ENCODE results near the gene CXCL8. TPM values are rescaled to one million over a fixed set of nuclear protein-coding genes. Genes with fewer than 3 reads are reported as not detected.

Gene CXCL8
- polyA plus RNA-seq, 1 donor from 2014 or later = not detected

- Histone ChIP-seq H3K9me3 (ENCODE audit: low read length) (no peaks in the 10 kb centered on the region), H3K79me2 (replicated peaks; ENCODE audit: insufficient read depth, low read length) (no peaks in the 10 kb centered on the region), H3K4me3 (ENCODE audit: low read length) (no peak overlapping the region), H3K36me3 (ENCODE audit: insufficient read depth, low read length) (no peaks in the 10 kb centered on the region), H4K20me1 (ENCODE audit: insufficient read depth) (no peaks in the 10 kb centered on the region), H3K27ac (ENCODE audit: low read length) (no peak overlapping the region), H2AFZ (ENCODE audit: low read depth, low read length) (no peak overlapping the region), H3F3A (ENCODE audit: insufficient read depth, low read length, poor library complexity, severe bottlenecking) (no peaks in the 10 kb centered on the region), H3K9me2 (ENCODE audit: insufficient read depth, low read length) (no peaks in the 10 kb centered on the region), H3K4me2 (ENCODE audit: low read length) (no peak overlapping the region), H3K27me3 (ENCODE audit: insufficient read depth, low read depth, low read length) (no peaks in the 10 kb centered on the region), H3K9ac (ENCODE audit: low read length) (no peak overlapping the region)
- no peak for TF ChIP-seq REST (IDR thresholded peaks at IDR 0.05; ENCODE audit: borderline replicate concordance)
- TF ChIP-seq POLR2AphosphoS5 (IDR thresholded peaks at IDR 0.05) = no peak
- no peak for TF ChIP-seq RAD21 (conservative IDR thresholded peaks at IDR 0.05)
- no peak for TF ChIP-seq SMC3 (conservative IDR thresholded peaks at IDR 0.05; ENCODE audit: poor library complexity)
- TF ChIP-seq CTCF (IDR thresholded peaks at IDR 0.05; ENCODE audit: poor library complexity, severe bottlenecking) = no peak
- TF ChIP-seq MXI1 (conservative IDR thresholded peaks at IDR 0.05; ENCODE audit: poor library complexity, severe bottlenecking) = no peak
- TF ChIP-seq EP300 (conservative IDR thresholded peaks at IDR 0.05; ENCODE audit: poor library complexity, severe bottlenecking) = no peak
- no peak for TF ChIP-seq TAF1 (IDR thresholded peaks at IDR 0.05; ENCODE audit: low read depth)
Observed at GRCh38 chr4:73763877-73764276, 23.5 kb downstream of the CXCL8 start.

- H3K27me3 ChIP-seq (ENCODE audit: insufficient read depth, low read depth, low read length) = no peaks in the 10 kb centered on the region
- H3K4me2 ChIP-seq (ENCODE audit: low read length) = no peak overlapping the region
- no peak overlapping the region for H3K27ac ChIP-seq (ENCODE audit: low read length)
- H4K20me1 ChIP-seq (ENCODE audit: insufficient read depth) = no peaks in the 10 kb centered on the region
- TF ChIP-seq MXI1 (conservative IDR thresholded peaks at IDR 0.05; ENCODE audit: poor library complexity, severe bottlenecking) = no peak
- TF ChIP-seq EZH2 (IDR thresholded peaks at IDR 0.05; ENCODE audit: borderline replicate concordance, insufficient read depth, low read length, poor library complexity, severe bottlenecking) = no peak
- no peak for TF ChIP-seq RAD21 (conservative IDR thresholded peaks at IDR 0.05)
- no peak for TF ChIP-seq POLR2AphosphoS5 (IDR thresholded peaks at IDR 0.05)
- TF ChIP-seq EP300 (conservative IDR thresholded peaks at IDR 0.05; ENCODE audit: poor library complexity, severe bottlenecking) = no peak
- TF ChIP-seq REST (IDR thresholded peaks at IDR 0.05; ENCODE audit: borderline replicate concordance) = no peak
- no peak for TF ChIP-seq CTCF (IDR thresholded peaks at IDR 0.05; ENCODE audit: poor library complexity, severe bottlenecking)
- no peak for TF ChIP-seq SMC3 (conservative IDR thresholded peaks at IDR 0.05; ENCODE audit: poor library complexity)
- TF ChIP-seq TAF1 (IDR thresholded peaks at IDR 0.05; ENCODE audit: low read depth) = no peak
- no peaks in the 10 kb centered on the region for H3K9me3 ChIP-seq (ENCODE audit: low read length)
- no peak overlapping the region for H3K4me3 ChIP-seq (ENCODE audit: low read length)
- H3K9me2 ChIP-seq (ENCODE audit: insufficient read depth, low read length) = no peaks in the 10 kb centered on the region
- H3F3A ChIP-seq (ENCODE audit: insufficient read depth, low read length, poor library complexity, severe bottlenecking) = no peaks in the 10 kb centered on the region
- no peak overlapping the region for H3K9ac ChIP-seq (ENCODE audit: low read length)
- H2AFZ ChIP-seq (ENCODE audit: low read depth, low read length) = no peak overlapping the region
- H3K79me2 ChIP-seq (replicated peaks; ENCODE audit: insufficient read depth, low read length) = no peaks in the 10 kb centered on the region
- no peaks in the 10 kb centered on the region for H3K36me3 ChIP-seq (ENCODE audit: insufficient read depth, low read length)
Observed at GRCh38 chr4:73764513-73764912, 24.1 kb downstream of the CXCL8 start.

Measured in neural cell (in vitro differentiated cells).